T follicular helper cell (primary cell): ENCODE measurements around the gene RALGAPB.
"Not testable (repeated sequence)": the region's sequence is repeated elsewhere in the genome, so short reads cannot be mapped to it uniquely, and the experiment has no call there.

ENCODE experiments used
- DNase-seq: peaks from one replicate; pipeline ENCODE4 v3.0.0-alpha.2; 2020; ENCODE audit warnings: low read depth

Gene RALGAPB

GRCh38 chr20:38497246-38497935, 24.7 kb downstream of the RALGAPB start:
- DNase-seq: no peak

- no peak for DNase-seq
Observed at GRCh38 chr20:38498909-38499308, 26.3 kb downstream of the RALGAPB start.

- no peak for DNase-seq
Observed at GRCh38 chr20:38499366-38499765, 26.7 kb downstream of the RALGAPB start.

GRCh38 chr20:38501858-38502436, 29.3 kb downstream of the RALGAPB start:
- no peak for DNase-seq

- no peak for DNase-seq
Observed at GRCh38 chr20:38504368-38505090, 31.9 kb downstream of the RALGAPB start.

- DNase-seq: no peak
Observed at GRCh38 chr20:38505091-38505455, 32.4 kb downstream of the RALGAPB start.

- not testable (repeated sequence) for DNase-seq
Observed at GRCh38 chr20:38511726-38512125, 39.1 kb downstream of the RALGAPB start.

- no peak for DNase-seq
Observed at GRCh38 chr20:38514185-38514584, 41.5 kb downstream of the RALGAPB start.

- DNase-seq: no peak
Observed at GRCh38 chr20:38514947-38515346, 42.3 kb downstream of the RALGAPB start.

DNA sequence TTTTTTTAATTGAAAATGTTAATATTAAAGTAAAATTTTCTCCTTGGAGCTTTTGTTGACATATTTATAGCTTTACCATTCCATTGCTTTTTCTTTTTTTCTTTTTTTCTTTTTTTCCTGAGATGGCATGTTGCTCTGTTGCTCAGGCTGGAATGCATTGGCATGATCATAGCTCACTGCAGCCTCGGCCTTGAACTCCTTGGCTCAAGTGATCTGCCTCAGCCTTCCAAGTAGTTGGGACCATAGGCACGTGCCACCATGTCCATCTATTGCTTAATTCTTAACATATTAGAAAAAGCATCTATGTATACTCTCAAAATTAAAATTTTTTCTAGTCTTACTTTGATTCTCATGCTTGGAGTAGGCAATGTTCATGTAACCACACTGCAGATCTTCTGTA, 43.0 kb downstream of the RALGAPB start:
- DNase-seq: no peak

DNA sequence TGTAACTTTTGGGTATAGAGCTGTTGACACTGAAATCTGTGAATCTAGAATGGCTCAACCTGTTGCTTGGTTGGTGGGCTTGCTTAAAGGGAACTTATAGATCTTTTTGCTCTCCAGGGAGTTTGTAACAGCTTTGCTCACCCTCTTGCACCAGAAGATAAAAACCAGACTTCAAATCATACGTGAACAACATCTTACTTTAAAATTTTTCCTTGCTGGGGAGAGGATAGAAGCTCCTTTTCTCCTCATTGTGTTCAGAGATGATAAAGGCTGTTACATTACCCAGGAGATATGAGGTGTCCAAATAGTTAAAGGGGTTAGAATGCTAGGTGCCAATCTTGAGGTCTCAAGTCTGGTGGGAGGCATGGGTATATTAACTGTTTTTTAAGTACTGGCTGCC, 46.8 kb downstream of the RALGAPB start:
- DNase-seq: no peak

- no peak for DNase-seq
Observed at GRCh38 chr20:38520261-38520660, 47.6 kb downstream of the RALGAPB start.

DNA sequence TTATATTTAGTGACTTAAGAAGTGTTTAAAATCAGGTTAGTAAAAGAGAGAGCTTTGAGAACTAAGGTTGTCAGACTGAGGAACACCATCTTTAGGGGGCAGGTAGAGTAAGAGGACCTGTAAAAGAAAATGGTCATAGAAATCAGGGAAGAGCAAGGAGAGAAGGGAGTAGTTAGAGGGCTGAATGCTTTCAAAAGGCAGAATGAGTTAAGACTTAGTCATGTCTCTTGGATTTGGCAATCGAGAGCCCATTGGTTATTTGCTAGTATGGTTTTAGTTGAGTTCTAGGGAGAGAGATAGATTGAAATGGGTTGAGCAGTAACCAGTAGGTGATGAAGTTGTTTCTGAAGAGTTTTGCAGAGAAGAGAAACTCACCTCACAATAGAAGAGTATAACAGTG, 51.1 kb downstream of the RALGAPB start:
- no peak for DNase-seq

DNA sequence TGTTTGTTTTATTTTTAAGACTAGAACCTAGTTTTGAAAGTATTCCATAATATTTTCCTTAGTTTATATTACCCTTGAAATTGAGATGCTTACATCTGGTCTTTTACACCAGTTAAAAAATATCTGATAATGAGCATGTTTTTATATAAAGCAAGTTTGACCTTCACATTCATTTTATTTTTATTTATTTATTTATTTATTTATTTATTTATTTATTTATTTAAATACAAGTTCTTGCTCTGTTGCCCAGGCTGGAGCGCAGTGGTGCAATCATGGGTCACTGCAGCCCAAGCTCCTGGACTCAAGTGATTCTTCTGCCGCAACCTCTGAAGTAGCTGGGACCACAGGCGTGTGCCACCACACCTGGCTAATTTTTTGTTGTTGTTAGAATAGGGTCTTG, 55.5 kb downstream of the RALGAPB start:
- DNase-seq: no peak

- DNase-seq: no peak
Observed at GRCh38 chr20:38531021-38531420, 58.4 kb downstream of the RALGAPB start.

DNA sequence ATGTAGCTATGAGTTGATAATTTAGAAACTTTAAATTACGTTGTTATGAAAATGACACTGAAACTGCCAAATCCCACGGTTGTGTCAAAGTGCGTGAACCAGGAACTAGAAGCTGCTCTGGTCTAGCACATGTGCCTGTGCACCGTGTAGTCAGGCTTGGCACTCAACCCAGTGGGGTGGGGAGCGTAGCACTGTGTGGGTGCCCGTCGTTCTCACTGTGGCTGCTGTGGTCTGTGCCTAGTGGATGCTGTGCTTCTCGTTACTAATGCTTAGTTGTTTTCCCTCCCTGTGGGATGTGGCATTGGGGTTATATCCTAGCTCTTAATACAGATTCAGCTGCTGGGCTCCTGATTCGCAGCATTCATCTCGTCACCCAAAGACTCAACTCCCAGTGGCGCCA, 62.1 kb downstream of the RALGAPB start:
- DNase-seq: no peak

- no peak for DNase-seq
Observed at GRCh38 chr20:38536310-38536709, 63.7 kb downstream of the RALGAPB start.

- DNase-seq: no peak
Observed at GRCh38 chr20:38537176-38537575, 64.5 kb downstream of the RALGAPB start.

- DNase-seq: no peak
Observed at GRCh38 chr20:38538789-38539188, 66.1 kb downstream of the RALGAPB start.

- DNase-seq: no peak
Observed at GRCh38 chr20:38543014-38543906, 70.6 kb downstream of the RALGAPB start.

DNA sequence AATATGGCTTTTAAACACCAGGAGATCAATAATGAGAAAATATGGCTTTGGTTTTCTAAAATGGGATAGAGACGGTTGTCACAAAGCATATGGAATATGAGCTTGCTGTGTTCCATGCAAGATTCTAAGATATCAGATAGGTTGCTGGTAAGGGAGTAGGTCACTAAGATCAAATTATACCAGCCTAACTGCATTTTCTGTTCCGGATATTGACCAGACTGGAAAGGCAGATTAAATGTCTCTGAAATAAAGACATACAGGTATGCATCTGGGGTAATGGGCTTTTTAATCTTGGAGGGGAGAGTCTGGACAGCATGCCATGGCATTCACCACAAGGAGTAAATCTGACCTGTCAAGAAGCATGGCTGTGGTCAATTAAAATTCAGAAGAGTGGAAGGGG, 73.1 kb downstream of the RALGAPB start:
- DNase-seq: no peak
